ENCODE measurements around the gene GALNT16. TPM values are rescaled to one million over a fixed set of nuclear protein-coding genes. Genes with fewer than 3 reads are reported as not detected.

GALNT16 gene
- total RNA-seq, 2 experiments from 2014 or later = not detected

DNA sequence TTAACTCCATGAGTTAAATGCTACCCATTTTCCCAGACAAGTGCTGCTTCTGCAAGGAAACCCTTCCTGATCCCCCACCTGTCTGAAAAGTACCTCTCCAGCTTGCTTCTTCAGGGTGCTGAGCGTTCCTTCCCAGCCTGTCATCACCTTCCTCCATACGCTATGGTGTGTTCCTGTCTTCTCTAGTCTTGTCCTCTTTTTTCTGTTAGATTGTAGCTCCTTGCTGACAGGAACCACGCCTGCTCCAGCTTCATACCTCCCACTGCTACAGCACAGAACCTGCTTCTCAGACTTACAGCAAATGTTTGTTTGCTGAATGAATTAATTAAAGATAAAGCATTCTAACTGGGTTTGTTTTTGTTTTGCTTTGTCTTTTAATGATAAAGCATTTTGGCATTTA, 99.0 kb downstream of the GALNT16 start:
- no peak overlapping the region for H3K27ac Mint-ChIP-seq
- peaks cover 15% of the 10 kb centered on the region for H3K4me1 Mint-ChIP-seq
- no peak for DNase-seq
- no peaks in the 10 kb centered on the region for H3K27me3 Mint-ChIP-seq
- no peaks in the 10 kb centered on the region for H3K9me3 Mint-ChIP-seq
- no peak overlapping the region for H3K4me3 Mint-ChIP-seq
- ChIA-PET POLR2A (no interaction called here), CTCF (interaction anchor here (0.6 to 3.0 kb wide), 7 partner anchors 10 to 322 kb away, joined by 3 to 12 read pairs (median 3); no protein-coding TSS in a partner anchor)
- no peaks in the 10 kb centered on the region for H3K36me3 Mint-ChIP-seq (ENCODE audit: low read depth)

- Mint-ChIP-seq H3K4me3 (no peak overlapping the region), H3K27ac (no peak overlapping the region), H3K36me3 (ENCODE audit: low read depth) (no peaks in the 10 kb centered on the region), H3K27me3 (no peaks in the 10 kb centered on the region), H3K9me3 (no peaks in the 10 kb centered on the region), H3K4me1 (no peaks in the 10 kb centered on the region)
- ChIA-PET CTCF (interaction anchor here (0.6 kb wide), 1 partner anchor 100 kb away, joined by 3 read pairs; no protein-coding TSS in a partner anchor), POLR2A (no interaction called here)
- DNase-seq = no peak
Measured at GRCh38 chr14:69360438-69361108, 100.6 kb downstream of the GALNT16 start.

DNA sequence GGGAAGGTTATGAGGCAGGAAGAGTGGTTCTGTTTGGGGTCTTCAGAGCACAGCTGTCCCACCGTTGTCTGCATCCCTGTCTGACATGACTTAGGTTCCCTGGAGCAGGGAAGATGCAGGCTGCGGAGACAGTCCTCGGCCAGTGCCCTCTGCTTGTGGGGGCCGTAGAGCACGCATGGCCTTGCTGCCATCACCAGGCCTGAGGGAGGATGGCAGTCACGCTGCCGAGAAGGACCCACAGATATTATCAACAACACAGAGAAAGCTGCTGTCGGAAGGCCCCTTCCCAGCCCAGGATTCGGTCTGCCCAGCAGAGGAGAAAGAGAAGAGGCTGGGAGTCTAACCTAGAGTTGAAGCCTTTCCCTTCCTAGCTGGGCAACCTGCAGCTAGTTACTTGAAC, 103.1 kb downstream of the GALNT16 start:
- no peak for DNase-seq
- CTCF ChIA-PET = interaction anchor here (0.8 kb wide), 1 partner anchor 14 kb away, joined by 3 read pairs; no protein-coding TSS in a partner anchor
- Mint-ChIP-seq H3K36me3 (ENCODE audit: low read depth) (no peaks in the 10 kb centered on the region), H3K27ac (no peak overlapping the region), H3K4me1 (no peaks in the 10 kb centered on the region), H3K4me3 (no peak overlapping the region), H3K27me3 (no peaks in the 10 kb centered on the region), H3K9me3 (no peaks in the 10 kb centered on the region)
- POLR2A ChIA-PET = no interaction called here

DNA sequence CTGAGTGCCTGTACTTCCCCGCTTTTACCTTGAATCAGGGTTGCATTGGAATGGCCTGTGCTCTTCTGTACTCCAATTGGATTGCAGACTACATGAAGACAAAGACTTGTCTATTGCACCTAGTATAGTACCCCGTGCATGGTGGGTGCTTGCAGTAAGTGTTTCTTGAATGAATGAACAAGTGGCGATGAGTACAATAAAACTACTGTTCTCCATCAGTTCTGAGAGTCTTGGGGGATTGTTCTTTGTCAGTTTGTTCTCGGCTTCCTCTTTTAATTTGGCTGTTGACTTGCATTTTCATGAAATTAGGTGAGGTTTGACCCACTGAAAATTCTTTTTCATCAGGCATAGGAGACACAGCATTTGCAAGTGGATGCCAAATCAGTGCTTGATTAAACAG, 104.0 kb downstream of the GALNT16 start:
- CTCF ChIA-PET = interaction anchor here (1.8 kb wide), 1 partner anchor 9 kb away, joined by 3 read pairs; no protein-coding TSS in a partner anchor
- DNase-seq = no peak
- H3K27ac Mint-ChIP-seq = no peak overlapping the region
- H3K9me3 Mint-ChIP-seq = no peaks in the 10 kb centered on the region
- no peaks in the 10 kb centered on the region for H3K27me3 Mint-ChIP-seq
- H3K36me3 Mint-ChIP-seq (ENCODE audit: low read depth) = no peaks in the 10 kb centered on the region
- no peak overlapping the region for H3K4me3 Mint-ChIP-seq
- POLR2A ChIA-PET = no interaction called here
- no peaks in the 10 kb centered on the region for H3K4me1 Mint-ChIP-seq

- H3K27me3 Mint-ChIP-seq = no peaks in the 10 kb centered on the region
- CTCF ChIA-PET = interaction anchor here (1.8 kb wide), 1 partner anchor 9 kb away, joined by 3 read pairs; no protein-coding TSS in a partner anchor
- no peak overlapping the region for H3K27ac Mint-ChIP-seq
- no peak for DNase-seq
- H3K4me3 Mint-ChIP-seq = no peak overlapping the region
- no peaks in the 10 kb centered on the region for H3K36me3 Mint-ChIP-seq (ENCODE audit: low read depth)
- no peaks in the 10 kb centered on the region for H3K9me3 Mint-ChIP-seq
- POLR2A ChIA-PET = no interaction called here
- H3K4me1 Mint-ChIP-seq = no peaks in the 10 kb centered on the region
Measured at GRCh38 chr14:69364378-69364777, 104.4 kb downstream of the GALNT16 start.

- H3K27ac Mint-ChIP-seq = no peak overlapping the region
- H3K9me3 Mint-ChIP-seq = no peaks in the 10 kb centered on the region
- CTCF ChIA-PET = interaction anchor here (1.1 kb wide), 1 partner anchor 9 kb away, joined by 3 read pairs; no protein-coding TSS in a partner anchor
Measured at GRCh38 chr14:69366069-69366468, 106.1 kb downstream of the GALNT16 start.

GRCh38 chr14:69366761-69367160, 106.8 kb downstream of the GALNT16 start:
- Mint-ChIP-seq H3K27me3 (no peaks in the 10 kb centered on the region), H3K4me3 (no peak overlapping the region), H3K9me3 (no peaks in the 10 kb centered on the region), H3K4me1 (no peaks in the 10 kb centered on the region), H3K27ac (no peak overlapping the region), H3K36me3 (ENCODE audit: low read depth) (no peaks in the 10 kb centered on the region)
- no peak for DNase-seq
- ChIA-PET POLR2A (no interaction called here), CTCF (interaction anchor here (1.1 kb wide), 1 partner anchor 9 kb away, joined by 3 read pairs; no protein-coding TSS in a partner anchor)

More at GRCh38 chr14:69366069-69366468, 106.1 kb downstream of the GALNT16 start:
- H3K4me3 Mint-ChIP-seq = no peak overlapping the region
- no peaks in the 10 kb centered on the region for H3K27me3 Mint-ChIP-seq
- no peak for DNase-seq
- no peaks in the 10 kb centered on the region for H3K36me3 Mint-ChIP-seq (ENCODE audit: low read depth)
- POLR2A ChIA-PET = no interaction called here
- H3K4me1 Mint-ChIP-seq = no peaks in the 10 kb centered on the region

- no peak overlapping the region for H3K27ac Mint-ChIP-seq
- POLR2A ChIA-PET = no interaction called here
- H3K9me3 Mint-ChIP-seq = no peaks in the 10 kb centered on the region
- no peaks in the 10 kb centered on the region for H3K4me1 Mint-ChIP-seq
- H3K36me3 Mint-ChIP-seq (ENCODE audit: low read depth) = peaks cover 4% of the 10 kb centered on the region
- CTCF ChIA-PET = interaction anchor here (1.1 kb wide), 1 partner anchor 12 kb away, joined by 5 read pairs; no protein-coding TSS in a partner anchor
- DNase-seq = no peak
- H3K27me3 Mint-ChIP-seq = no peaks in the 10 kb centered on the region
- no peak overlapping the region for H3K4me3 Mint-ChIP-seq
Measured at GRCh38 chr14:69368381-69368780, 108.4 kb downstream of the GALNT16 start.

DNA sequence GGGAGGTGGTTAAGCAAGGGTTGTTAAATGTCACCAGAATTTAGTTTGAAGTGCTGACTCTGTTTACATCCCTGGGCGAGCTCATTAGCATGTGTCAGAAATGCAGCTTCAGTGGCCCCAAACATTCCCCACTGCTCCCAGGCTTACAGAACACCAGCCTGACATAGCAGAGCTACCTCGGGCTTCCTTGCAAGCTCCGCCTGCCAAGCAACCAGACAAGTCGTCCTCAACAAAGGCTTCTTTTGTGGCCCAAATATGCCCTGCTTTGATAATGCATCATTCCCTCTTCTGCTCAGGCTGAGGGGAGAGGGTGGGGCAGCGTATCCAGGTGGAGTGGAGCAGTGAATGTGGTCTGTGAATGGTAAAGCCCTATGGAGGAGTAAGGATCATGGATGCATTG, 110.1 kb downstream of the GALNT16 start:
- Mint-ChIP-seq H3K27ac (no peak overlapping the region), H3K36me3 (ENCODE audit: low read depth) (peaks cover 7% of the 10 kb centered on the region), H3K4me3 (no peak overlapping the region), H3K27me3 (no peaks in the 10 kb centered on the region), H3K4me1 (no peaks in the 10 kb centered on the region), H3K9me3 (no peaks in the 10 kb centered on the region)
- CTCF ChIA-PET = interaction anchor here (1.0 to 1.7 kb wide), 3 partner anchors 16 to 95 kb away, joined by 4 to 5 read pairs (median 5); no protein-coding TSS in a partner anchor
- DNase-seq = no peak
- POLR2A ChIA-PET = no interaction called here

- H3K27ac Mint-ChIP-seq = no peak overlapping the region
- peaks cover 26% of the 10 kb centered on the region for H3K36me3 Mint-ChIP-seq (ENCODE audit: low read depth)
- H3K9me3 Mint-ChIP-seq = no peaks in the 10 kb centered on the region
- no peaks in the 10 kb centered on the region for H3K4me1 Mint-ChIP-seq
- no peak overlapping the region for H3K4me3 Mint-ChIP-seq
- DNase-seq = no peak
- POLR2A ChIA-PET = no interaction called here
- CTCF ChIA-PET = interaction anchor here (0.6 kb wide), 1 partner anchor 436 kb away, joined by 3 read pairs; no protein-coding TSS in a partner anchor
- no peaks in the 10 kb centered on the region for H3K27me3 Mint-ChIP-seq
Measured at GRCh38 chr14:69372146-69372545, 112.2 kb downstream of the GALNT16 start.

GRCh38 chr14:69373104-69373503, 113.1 kb downstream of the GALNT16 start:
- POLR2A ChIA-PET = no interaction called here
- Mint-ChIP-seq H3K36me3 (ENCODE audit: low read depth) (peaks cover 30% of the 10 kb centered on the region), H3K4me1 (no peaks in the 10 kb centered on the region), H3K4me3 (no peak overlapping the region), H3K27me3 (no peaks in the 10 kb centered on the region), H3K27ac (no peak overlapping the region), H3K9me3 (no peaks in the 10 kb centered on the region)
- CTCF ChIA-PET = no interaction called here
- no peak for DNase-seq

- Mint-ChIP-seq H3K36me3 (ENCODE audit: low read depth) (peaks cover 34% of the 10 kb centered on the region), H3K4me1 (no peaks in the 10 kb centered on the region), H3K27me3 (no peaks in the 10 kb centered on the region), H3K9me3 (no peaks in the 10 kb centered on the region), H3K4me3 (no peak overlapping the region), H3K27ac (no peak overlapping the region)
- CTCF ChIA-PET = no interaction called here
- POLR2A ChIA-PET = no interaction called here
- DNase-seq = no peak
Measured at GRCh38 chr14:69374235-69374634, 114.3 kb downstream of the GALNT16 start.

DNA sequence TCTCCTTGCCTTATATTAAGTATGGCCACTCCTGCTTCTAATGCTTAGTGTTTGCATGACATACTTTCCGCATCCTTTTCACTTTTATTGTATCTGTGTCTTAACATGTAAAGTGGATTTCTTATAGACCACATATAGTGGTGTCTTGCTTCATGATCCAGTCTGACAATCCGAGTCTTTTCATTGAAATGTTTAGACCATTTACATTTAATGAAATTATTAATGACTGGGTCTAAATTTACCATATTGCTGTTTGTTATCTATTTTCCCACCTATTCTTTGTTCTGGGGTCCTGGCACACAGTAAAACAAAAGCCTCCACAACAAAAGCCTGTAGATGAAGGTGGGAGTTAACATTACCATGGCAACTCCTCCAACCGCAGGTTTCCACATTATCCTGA, 115.2 kb downstream of the GALNT16 start:
- Mint-ChIP-seq H3K4me3 (no peak overlapping the region), H3K4me1 (no peaks in the 10 kb centered on the region), H3K27ac (no peak overlapping the region), H3K27me3 (no peaks in the 10 kb centered on the region), H3K36me3 (ENCODE audit: low read depth) (peaks cover 43% of the 10 kb centered on the region), H3K9me3 (no peaks in the 10 kb centered on the region)
- no peak for DNase-seq
- ChIA-PET CTCF (interaction anchor here (1.1 kb wide), 1 partner anchor 9 kb away, joined by 3 read pairs; no protein-coding TSS in a partner anchor), POLR2A (no interaction called here)
